ENCODE data around the gene TUBGCP6.

The TUBGCP6 gene

DNA sequence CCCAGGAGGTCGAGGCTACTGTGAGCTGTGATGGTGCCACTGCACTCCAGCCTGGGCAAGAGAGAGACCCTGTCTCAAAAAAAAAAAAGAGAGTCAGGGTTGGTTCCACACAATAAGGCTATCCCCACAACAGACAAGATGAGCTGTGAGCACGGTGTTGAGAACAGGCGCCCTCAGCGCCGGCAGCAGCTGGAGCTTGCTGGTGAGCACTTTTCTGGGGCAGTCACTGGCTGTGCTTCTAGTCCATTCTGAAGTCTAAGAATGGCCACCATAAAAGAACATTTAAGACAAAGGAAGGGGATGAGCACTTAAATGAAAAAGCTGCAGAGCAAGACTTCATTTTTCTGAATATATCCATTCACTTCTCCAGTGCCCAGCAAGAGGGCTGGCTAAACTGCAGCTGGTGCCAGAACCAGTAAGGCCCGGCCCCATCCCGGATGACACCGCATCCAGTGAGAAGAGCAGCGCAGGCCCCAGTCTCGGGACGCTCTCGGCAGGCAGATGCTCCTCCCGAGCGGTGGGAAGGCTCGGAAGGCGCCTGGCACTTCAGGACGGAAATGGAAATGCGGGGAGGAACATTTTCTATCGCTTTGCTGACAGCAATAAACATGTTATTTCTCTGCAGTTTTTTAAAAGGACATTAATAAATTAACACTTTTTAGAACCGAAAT lies 12.2 kb downstream of the TUBGCP6 start:
- TF ChIP-seq, protein P1, sequence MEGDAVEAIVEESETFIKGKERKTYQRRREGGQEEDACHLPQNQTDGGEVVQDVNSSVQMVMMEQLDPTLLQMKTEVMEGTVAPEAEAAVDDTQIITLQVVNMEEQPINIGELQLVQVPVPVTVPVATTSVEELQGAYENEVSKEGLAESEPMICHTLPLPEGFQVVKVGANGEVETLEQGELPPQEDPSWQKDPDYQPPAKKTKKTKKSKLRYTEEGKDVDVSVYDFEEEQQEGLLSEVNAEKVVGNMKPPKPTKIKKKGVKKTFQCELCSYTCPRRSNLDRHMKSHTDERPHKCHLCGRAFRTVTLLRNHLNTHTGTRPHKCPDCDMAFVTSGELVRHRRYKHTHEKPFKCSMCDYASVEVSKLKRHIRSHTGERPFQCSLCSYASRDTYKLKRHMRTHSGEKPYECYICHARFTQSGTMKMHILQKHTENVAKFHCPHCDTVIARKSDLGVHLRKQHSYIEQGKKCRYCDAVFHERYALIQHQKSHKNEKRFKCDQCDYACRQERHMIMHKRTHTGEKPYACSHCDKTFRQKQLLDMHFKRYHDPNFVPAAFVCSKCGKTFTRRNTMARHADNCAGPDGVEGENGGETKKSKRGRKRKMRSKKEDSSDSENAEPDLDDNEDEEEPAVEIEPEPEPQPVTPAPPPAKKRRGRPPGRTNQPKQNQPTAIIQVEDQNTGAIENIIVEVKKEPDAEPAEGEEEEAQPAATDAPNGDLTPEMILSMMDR (conservative IDR thresholded peaks at IDR 0.05; ENCODE audit: low read depth, low read length): no peak
- Histone ChIP-seq H3K27ac (no peak overlapping the region), H3K9ac (no peak overlapping the region), H3K27me3 (ENCODE audit: insufficient read depth, low read depth) (no peaks in the 10 kb centered on the region), H3K4me2 (no peak overlapping the region), H3K4me3 (IDR thresholded peaks at IDR 0.05; ENCODE audit: insufficient read depth, low read depth, low read length) (no peak overlapping the region), H3K4me1 (ENCODE audit: low read depth, poor library complexity, severe bottlenecking) (peaks cover 9% of the 10 kb centered on the region), H2AFZ (ENCODE audit: low read depth) (no peak overlapping the region), H3K36me3 (ENCODE audit: insufficient read depth) (no peaks in the 10 kb centered on the region), H4K20me1 (ENCODE audit: insufficient read depth) (no peaks in the 10 kb centered on the region), H3K79me2 (ENCODE audit: insufficient read depth, low read depth) (no peaks in the 10 kb centered on the region)

DNA sequence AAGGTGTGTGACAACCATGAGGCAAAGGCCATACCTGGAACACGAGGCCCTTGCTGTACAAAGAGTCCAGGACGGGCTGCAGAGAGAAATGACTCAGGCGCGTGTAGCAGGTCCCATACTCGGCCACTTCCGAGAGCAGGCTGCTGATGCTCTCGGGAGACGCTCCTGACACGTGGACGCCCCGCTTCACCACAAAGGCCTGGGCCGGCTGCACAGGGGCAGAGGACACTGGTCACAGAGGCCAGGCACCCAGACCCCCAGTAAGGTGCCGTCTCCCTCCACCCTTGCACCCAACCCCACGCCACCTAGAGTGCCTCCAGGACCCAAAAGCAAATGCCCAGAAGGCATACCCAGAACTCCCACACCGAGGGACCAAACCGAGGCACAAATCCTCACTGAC lies 15.5 kb downstream of the TUBGCP6 start:
- Histone ChIP-seq H3K27me3 (ENCODE audit: insufficient read depth, low read depth) (no peaks in the 10 kb centered on the region), H3K9ac (no peak overlapping the region), H2AFZ (ENCODE audit: low read depth) (no peak overlapping the region), H3K36me3 (ENCODE audit: insufficient read depth) (no peaks in the 10 kb centered on the region), H3K4me3 (IDR thresholded peaks at IDR 0.05; ENCODE audit: insufficient read depth, low read depth, low read length) (no peak overlapping the region), H3K79me2 (ENCODE audit: insufficient read depth, low read depth) (no peaks in the 10 kb centered on the region), H4K20me1 (ENCODE audit: insufficient read depth) (no peaks in the 10 kb centered on the region), H3K4me2 (no peak overlapping the region), H3K27ac (no peak overlapping the region), H3K4me1 (ENCODE audit: low read depth, poor library complexity, severe bottlenecking) (no peaks in the 10 kb centered on the region)
- TF ChIP-seq, protein P1 (conservative IDR thresholded peaks at IDR 0.05; ENCODE audit: low read depth, low read length): no peak

DNA sequence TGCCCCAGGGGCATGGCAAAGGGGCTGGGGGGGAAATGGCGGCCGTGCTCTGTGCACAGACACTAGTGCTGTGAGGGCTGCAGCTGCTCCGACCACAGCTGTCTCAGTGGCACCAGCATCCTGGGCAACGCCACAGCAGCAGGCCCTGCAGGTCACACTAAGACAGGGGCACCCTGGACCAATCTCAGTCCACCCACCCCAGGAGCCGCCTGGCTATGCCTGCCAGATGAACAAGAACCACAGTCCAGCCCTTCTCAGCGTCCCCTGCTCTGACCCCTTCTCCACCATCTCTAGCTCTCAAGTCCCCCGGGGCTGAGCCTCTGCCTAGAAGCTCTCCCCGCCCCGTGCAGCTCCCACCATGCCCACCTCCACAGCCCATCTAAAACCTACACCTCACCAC lies 16.5 kb downstream of the TUBGCP6 start:
- Histone ChIP-seq H3K27me3 (ENCODE audit: insufficient read depth, low read depth) (no peaks in the 10 kb centered on the region), H3K9ac (no peak overlapping the region), H4K20me1 (ENCODE audit: insufficient read depth) (no peaks in the 10 kb centered on the region), H3K4me2 (no peak overlapping the region), H2AFZ (ENCODE audit: low read depth) (no peak overlapping the region), H3K27ac (no peak overlapping the region), H3K4me1 (ENCODE audit: low read depth, poor library complexity, severe bottlenecking) (no peaks in the 10 kb centered on the region), H3K79me2 (ENCODE audit: insufficient read depth, low read depth) (no peaks in the 10 kb centered on the region), H3K4me3 (IDR thresholded peaks at IDR 0.05; ENCODE audit: insufficient read depth, low read depth, low read length) (no peak overlapping the region), H3K36me3 (ENCODE audit: insufficient read depth) (no peaks in the 10 kb centered on the region)
- TF ChIP-seq, protein P1 (conservative IDR thresholded peaks at IDR 0.05; ENCODE audit: low read depth, low read length): no peak

DNA sequence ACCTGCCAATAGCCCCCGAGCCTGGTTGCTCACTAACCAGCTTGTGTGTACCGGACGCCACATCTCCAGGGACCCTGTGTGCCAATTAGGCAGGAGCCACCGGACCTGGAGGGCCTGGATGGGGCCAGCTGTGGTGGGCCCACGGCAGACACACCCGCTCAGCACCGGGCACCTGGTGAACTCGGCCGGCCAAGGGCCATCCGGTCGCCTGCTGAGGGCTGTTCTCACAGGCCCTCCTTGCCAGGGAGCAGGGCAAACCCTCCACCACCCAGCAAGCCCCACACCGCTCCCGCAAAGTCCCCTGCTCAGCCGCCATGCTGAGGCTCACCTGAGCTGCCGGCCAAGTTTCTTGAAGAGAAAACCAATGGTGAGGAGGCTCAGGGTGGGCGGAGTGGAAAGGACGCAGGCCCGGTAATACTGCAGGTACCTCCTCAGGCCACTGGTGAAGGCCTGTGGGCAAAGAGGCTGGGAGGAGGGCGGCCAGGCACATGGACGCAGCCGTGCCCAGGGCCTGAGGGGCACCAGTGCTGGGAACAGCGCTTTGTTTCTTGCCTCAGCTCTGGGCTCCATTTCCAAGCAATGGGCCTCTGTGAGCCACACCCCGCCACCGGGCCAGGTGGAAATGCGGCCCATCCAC lies 17.1 kb downstream of the TUBGCP6 start:
- Histone ChIP-seq H3K79me2 (ENCODE audit: insufficient read depth, low read depth) (no peaks in the 10 kb centered on the region), H4K20me1 (ENCODE audit: insufficient read depth) (no peaks in the 10 kb centered on the region), H3K4me3 (IDR thresholded peaks at IDR 0.05; ENCODE audit: insufficient read depth, low read depth, low read length) (no peak overlapping the region), H3K27ac (no peak overlapping the region), H3K27me3 (ENCODE audit: insufficient read depth, low read depth) (no peaks in the 10 kb centered on the region), H3K36me3 (ENCODE audit: insufficient read depth) (no peaks in the 10 kb centered on the region), H3K9ac (no peak overlapping the region), H3K4me2 (no peak overlapping the region), H2AFZ (ENCODE audit: low read depth) (no peak overlapping the region), H3K4me1 (ENCODE audit: low read depth, poor library complexity, severe bottlenecking) (no peaks in the 10 kb centered on the region)
- TF ChIP-seq, protein P1 (conservative IDR thresholded peaks at IDR 0.05; ENCODE audit: low read depth, low read length): no peak

Data from KMS-11 (cell line).